Hematopoietic multipotent progenitor cell treated with erythropoietin and hydrocortisone succinate and interleukin-3 and kit ligand, for 4 days (in vitro differentiated cells): ENCODE data around the gene SPTLC2.
"Not testable (repeated sequence)": the region's sequence is repeated elsewhere in the genome, so short reads cannot be mapped to it uniquely, and the experiment has no call there.

ENCODE experiments used
- DNase-seq: peaks from one replicate; pipeline ENCODE4 v3.0.0-alpha.2; 2015

Gene SPTLC2, protein sequence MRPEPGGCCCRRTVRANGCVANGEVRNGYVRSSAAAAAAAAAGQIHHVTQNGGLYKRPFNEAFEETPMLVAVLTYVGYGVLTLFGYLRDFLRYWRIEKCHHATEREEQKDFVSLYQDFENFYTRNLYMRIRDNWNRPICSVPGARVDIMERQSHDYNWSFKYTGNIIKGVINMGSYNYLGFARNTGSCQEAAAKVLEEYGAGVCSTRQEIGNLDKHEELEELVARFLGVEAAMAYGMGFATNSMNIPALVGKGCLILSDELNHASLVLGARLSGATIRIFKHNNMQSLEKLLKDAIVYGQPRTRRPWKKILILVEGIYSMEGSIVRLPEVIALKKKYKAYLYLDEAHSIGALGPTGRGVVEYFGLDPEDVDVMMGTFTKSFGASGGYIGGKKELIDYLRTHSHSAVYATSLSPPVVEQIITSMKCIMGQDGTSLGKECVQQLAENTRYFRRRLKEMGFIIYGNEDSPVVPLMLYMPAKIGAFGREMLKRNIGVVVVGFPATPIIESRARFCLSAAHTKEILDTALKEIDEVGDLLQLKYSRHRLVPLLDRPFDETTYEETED

DNA sequence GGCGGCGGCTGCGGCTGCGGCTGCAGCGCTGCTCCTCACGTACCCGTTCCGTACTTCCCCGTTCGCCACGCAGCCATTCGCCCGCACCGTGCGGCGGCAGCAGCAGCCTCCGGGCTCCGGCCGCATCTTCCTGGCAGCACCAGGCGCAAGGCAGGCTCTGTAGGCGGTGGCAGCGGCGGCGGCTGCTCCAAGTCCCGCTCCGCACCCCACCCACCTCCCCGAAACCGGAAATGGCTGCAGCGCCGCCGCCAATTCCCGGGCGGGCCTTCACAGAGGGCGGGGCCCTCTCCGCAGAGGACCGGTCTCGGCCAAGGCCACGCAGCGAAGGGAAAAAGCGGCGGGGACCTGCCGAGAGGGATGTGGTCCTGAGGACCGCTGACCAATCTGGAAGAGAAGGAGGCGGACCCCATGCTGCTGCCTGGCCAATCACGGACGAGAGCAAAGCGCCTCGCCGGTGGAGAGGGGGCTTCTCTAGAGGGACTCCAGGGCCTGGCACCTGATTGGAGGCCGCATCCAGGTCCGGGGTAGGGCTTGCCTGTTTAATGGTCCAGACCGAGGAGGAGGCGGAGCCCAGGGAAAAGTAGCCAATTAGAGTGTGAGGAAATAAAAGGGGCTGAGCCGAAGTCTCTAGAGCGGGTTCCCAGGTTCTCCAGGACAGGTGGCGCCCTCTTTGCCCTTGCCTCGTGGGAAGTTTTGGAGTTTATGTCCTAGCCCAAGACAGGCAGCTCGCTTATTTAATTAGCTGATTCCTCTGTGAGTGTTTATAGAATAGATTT, at the start of gene SPTLC2:
SPTLC2 (minus strand) TSS at position 184 of the 776 bp plus-strand sequence; CDS start at position 126, 58 bp downstream.
- DNase-seq, result peak; percentile 100

DNA sequence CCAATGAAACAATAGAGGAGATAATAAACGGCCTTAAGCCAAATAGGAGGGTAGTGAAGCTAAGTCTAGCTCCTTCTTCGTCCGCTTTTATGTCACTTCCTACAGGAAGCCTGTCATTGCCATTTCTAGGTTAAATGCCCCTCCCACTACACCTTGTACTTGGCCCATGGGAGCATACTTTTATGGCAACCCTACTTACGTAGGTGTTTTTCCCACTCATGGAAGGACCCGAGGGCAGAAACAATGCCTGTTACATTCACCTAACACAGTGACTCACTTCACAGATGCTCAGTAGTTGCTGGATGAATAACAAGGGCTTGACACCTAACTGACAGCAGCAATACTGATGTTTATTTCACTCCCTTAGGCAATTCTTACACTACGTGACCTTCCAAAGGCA, 46.9 kb upstream of the SPTLC2 start:
- DNase-seq, result no peak

DNA sequence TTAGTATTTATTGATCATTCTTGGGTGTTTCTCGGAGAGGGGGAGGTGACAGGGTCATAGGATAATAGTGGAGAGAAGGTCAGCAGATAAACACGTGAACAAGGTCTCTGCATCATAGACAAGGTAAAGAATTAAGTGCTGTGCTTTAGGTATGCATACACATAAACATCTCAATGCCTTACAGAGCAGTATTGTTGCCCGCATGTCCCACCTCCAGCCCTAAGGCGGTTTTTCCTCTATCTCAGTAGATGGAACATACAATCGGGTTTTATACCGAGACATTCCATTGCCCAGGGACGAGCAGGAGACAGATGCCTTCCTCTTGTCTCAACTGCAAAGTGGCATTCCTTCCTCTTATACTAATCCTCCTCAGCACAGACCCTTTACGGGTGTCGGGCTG, 45.1 kb upstream of the SPTLC2 start:
- DNase-seq, result not testable (repeated sequence)

DNA sequence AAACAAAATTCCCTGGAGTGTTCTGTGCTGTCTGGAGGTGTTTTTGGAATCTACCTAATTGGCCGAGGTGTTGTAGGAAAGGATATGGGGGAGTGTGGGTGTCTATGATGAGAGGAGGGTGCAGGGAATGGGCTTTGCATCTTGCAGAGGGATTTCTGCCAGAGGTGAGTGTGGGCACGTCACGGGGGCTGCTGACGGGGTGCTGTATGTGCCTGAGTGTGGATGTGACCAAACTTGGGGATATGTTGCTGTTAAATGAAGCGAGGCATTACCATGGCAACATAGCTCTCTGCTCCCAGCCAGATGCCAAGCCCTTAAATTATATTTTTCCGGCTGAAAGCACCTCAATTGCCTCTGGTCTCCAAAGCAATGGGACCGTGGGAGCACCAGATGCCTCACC, 44.3 kb upstream of the SPTLC2 start:
- DNase-seq, result no peak

DNA sequence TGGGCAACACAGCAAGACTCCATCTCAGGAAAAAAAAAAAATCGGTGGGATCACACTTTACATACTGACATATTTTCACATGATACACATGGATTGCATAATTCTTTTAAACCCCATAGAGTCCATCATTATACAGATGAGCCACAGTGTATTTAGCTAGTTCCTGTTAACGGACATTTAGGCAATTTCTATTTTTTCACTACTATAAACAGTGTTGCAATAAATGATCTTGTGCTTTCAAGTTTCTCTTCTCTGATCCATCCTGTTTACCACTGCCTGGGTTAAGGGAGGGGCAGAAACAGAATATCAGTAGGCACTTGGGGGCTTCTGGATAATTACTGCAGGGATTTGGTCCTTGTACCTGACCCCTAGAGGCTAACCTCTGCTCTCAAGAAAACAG, 43.4 kb upstream of the SPTLC2 start:
- DNase-seq, result peak; percentile 56

DNA sequence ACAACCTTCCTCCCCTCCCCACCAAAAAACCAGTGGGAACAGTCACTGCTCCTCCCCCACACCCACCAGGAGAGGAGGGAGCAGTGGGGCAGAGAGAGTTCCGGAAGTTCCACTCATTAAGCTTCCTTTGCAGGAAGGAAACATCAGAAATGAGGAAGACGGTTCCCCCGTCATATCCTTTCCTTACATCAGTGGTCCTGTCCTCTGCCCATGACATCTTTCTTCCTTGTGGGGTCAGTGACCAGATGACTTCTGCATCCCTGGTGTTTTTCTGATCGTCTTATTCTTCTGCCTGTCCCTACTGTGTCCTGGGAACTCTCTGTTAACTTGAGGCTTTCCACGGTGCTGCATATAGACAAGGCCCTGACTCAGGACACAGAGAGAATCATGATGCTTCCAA, 40.8 kb upstream of the SPTLC2 start:
- DNase-seq, result no peak

DNA sequence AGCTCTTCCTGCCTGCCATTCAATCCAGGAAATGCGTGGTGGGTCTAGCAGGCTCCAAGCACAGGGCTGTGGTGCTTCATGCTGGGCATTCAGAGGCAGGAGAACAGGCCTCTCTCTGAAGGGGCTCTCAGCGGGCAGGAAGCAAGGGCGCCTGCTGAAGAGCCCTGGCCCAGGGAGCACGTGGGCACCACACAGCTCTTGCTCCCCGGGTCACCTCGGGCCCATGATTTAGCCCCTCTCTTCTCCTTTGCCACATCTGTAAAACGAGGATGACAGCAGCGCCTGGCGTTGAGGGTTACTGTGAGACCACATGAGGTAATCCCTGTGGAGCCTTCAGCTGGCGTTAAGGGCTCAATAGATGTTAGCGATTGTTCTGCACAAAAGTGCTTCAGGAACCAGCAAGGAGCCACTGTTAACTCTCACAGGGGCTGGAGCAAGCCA, 37.6 kb upstream of the SPTLC2 start:
- DNase-seq, result no peak

DNA sequence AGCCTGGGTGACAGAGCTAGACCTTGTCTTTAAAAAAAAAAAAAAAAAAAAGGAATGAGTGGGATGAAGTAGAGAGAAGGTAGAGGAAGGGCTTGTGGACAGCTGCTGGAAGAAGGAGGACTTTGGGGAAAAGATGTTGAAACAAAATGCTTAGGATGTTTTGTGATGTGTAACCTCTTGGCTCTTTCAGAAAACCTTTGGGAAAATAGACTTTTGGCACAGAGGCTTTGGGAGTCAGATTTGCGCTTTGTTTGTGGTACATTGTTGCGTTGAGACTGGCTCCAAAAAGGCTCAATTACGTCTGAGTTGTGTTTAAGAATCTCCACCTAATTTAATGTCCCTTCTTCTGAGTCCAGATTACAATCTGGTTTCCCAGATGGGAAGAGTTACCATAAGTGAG, 32.9 kb upstream of the SPTLC2 start:
- no peak for DNase-seq

DNA sequence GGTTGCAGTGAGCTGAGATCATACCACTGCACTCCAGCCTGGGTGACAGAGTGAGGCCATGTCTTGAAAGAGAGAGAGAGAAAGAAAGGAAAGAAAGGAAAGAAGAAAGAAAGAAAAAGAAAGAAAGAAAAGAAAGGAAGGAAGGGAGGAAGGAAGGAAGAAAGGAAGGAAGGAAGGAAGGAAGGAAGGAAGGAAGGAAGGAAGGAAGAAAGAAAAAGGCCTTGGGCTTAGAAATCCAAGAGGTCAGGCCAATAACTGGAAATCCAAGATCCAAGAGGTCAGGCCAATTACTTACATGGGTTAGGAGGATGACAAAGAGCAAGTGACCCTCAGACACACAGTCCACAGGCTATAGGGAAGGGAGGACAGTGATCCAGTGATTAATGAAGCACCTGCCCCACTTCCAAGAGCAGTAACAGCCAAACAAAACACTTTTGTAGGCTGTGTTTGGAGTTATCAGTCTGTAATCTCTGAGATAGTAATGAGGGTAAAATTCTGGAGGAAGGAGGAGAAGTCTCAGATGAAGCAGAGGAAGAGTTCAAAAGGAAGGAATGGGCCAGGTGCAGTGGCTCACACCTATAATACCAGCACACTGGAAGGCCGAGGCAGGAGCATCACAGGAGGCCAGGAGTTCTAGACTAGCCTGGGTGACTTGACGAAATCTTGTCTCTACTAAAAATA, 32.2 kb upstream of the SPTLC2 start:
- no peak for DNase-seq

DNA sequence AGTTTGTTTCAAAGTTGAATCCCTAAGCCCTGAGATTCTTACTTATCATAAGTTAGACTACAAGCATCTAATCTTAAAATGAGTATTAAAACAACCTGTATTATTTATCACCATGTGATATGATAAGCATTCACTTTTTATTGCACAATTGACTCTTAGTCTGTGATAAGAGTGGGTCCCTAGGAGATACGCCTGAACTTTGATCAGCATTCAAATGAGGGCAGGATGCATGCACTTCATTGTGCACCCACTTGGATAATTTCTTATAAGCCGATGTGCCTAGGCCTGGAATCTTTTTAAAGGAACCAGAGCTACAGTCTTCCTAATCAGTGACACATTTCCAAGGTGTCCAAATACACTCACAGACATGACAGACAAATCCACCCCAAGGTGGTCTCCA, 31.4 kb upstream of the SPTLC2 start:
- no peak for DNase-seq

DNA sequence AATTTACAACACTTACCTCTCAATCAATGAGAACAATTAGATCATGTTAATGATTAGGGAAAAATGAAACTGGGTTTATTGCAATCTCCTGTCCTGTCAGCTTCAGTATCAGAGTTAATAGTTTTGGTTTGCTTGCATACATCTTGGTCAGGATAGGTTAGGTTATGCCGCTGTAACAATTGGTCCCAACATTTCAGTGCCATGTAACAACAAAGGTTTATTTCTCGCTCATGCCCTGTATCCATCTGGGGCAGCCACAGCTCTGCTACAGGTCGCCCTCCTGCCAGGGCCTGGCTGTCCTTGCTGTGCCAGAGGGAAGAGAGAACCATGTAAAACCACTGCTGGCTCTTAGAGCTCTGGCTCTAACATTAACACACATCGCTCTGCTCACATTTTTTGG, 30.5 kb upstream of the SPTLC2 start:
- no peak for DNase-seq

DNA sequence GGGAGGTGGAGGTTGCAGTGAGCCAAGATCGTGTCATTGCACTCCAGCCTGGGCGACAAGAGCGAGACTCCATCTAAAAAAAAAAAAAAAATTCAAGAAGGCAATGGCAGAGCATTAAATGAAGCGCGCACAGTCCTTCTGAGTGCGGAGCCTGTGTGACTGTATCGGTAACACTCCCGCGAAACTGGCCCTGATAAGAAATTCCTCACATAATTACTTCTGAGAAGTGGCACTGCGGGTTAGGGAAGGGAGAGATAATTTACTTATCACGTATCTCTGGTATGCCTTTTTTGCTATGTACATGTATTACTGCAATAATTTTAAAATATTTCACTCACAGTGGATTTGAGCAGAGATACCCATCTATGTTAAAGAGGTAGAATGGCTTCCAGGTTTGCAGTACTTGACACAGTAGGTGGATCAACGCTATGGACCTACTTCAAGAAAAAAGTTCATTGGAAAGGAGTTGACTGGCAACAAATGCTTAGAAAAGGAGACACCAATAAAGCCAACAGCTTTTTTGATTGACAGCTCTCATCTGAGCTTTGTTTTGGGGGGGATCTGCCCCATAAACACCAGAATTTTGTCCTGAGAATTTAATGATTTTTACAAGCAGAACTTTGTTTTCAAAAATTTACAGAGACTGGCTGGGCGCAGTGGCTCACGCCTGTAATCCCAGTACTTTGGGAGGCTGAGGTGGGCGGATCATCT, 29.2 kb upstream of the SPTLC2 start:
- peak; percentile 79 for DNase-seq

DNA sequence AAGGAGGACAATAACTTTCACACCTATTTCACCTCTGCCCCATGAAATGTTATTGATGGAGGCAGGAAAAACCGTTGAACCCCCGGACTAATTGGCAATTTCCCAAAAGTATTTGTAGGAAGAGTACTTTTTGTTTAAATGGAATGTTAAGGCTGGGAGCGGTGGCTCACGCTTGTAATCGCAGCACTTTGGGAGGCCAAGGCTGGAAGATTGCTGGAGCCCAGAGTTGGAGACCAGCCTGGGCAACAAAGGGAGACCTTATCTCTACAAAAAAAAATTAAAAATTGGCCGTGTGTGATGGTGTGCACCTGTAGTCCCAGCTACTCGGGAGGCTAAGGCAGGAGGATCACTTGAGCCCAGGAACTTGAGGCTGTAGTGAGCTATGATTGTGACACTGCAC, 26.0 kb upstream of the SPTLC2 start:
- DNase-seq, result no peak

DNA sequence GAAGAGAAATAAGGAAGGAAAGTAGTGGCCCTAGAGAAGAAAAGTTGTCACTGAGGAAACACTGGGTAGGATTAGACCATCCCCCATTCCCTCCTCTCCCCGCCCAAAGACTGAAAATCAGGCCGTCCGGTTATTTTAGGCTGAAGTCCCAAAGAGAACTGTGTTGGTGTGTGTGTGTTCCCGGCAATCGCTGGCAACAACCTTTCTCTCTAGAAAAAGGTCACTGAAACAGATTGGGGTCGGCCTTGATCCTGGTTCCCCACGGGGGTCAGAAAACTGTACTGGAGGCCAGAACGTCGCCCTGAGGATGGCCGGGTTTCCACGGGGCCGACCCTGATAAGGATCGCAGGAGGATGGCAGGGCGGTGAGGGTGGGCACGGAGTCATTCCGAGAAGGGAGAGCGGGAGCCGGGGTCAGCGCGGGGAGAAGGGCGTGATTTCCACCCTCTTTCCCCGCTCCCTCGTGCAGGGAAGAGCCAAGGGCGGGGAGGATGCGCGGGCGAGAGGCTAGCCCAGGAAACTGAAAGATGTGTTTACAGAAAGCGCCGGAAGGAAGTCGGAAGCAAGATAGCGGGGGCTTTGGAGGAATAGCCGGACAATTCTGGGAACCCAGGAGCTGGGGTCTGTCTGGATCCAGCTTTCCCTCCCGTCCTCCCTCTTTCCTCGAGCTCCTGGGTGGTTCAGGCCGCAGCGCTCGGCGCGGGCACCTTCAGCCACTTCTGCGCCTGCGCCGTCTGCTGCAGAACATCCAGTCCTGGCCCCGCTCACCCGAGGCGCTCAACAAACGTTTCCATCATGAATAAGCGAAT, 25.3 kb upstream of the SPTLC2 start:
- DNase-seq, result peak; percentile 82

DNA sequence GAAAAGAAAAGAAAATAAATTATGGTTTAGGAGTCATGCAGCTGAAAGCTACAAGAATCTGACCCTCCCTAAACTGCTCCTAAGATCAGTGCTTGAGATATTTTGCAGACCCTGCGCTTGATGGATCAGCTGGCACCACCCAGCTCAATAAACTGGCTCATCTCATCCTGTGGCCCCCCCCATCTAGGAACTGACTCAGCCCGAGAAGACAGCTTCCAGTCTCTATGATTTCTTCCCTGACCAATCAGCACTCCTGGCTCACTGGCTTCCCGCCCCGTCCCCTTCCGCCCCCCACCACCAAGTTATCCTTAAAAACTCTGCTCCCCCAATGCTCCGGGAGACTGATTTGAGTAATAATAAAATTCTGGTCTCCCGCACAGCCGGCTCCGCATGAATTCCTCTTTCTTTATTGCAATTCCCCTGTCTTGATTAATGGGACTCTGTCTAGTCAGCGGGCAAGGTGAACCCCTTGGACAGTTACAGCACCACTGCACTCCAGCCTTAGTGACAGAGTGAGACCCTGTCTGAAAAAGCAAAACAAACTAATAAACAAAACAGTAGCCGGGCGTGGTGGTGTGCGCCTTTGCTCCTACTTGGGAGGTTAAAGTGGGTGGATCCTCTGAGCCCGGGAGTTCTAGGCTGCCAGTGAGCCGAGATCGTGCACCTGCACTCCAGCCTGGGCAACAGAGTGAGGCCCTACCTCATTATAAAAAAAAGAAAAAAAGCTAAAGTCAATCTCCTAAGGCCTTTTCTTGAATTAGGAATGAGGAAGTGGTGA, 24.5 kb upstream of the SPTLC2 start:
- peak; percentile 48 for DNase-seq

DNA sequence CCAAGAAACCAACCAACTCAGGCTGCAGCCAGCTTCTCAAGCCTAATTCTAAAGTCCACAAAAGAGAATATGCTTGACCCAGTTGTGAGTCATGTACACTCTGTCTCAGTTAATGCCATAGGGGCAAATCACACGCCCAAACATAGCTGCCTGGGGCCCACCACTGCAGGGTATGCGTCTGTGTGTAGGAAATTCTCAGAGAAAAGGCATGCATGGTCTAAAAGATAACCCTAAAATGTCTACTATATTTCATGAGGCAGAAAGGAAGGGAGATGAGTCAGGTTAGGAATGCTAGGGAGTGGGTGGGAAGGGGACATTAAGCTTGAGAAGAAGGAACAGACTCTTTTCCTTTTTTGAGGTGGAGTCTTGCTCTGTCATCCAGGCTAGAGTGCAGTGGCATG, 22.3 kb upstream of the SPTLC2 start:
- DNase-seq, result peak; percentile 39

DNA sequence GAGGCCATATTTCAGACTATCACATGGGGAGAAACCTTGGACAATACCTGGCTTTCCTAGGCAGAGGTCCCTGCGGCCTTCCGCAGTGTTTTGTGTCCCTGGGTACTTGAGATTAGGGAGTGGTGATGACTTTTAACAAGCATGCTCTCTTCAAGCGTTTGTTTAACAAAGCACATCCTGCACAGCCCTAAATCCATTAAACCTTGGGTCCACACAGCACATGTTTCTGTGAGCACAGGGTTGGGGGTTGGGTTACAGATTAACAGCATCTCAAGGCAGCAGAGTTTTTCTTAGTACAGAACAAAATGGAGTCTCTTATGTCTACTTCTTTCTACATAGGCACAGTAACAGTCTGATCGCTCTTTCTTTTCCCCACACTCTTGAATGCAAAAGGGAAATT, 19.4 kb upstream of the SPTLC2 start:
- not testable (repeated sequence) for DNase-seq

DNA sequence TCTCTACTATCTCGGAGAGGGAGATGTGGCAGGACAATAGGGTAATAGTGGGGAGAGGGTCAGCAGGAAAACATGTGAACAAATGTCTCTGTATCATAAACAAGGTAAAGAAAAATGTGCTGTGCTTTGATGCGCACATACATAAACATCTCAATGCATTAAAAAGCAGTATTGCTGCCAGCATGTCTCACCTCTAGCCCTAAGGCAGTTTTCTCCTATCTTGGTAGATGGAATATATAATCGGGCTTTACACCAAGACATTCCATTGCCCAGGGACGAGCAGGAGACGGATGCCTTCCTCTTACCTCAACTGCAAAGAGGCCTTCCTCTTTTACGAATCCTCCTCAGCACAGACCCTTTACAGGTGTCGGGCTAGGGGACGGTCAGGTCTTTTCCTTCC, 19.0 kb upstream of the SPTLC2 start:
- DNase-seq, result not testable (repeated sequence)

DNA sequence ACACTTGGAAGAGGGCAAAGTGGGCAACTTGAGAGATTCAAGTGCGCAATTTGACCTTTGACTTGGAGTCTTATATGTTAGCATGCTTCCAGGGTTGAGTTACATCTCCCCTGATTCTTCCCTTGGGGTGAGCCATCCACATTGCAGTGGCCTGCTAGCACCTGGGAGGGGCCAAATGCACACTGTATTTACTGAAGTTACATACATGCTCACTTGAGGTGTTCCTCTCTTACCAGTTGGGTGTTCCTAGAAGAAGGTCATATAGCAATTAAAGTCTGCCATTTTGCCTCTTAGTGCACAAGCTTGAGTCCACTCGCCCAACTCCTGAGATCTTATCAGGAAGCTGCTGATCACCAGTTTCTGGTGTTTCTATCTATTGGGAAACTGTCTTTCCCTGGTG, 13.7 kb upstream of the SPTLC2 start:
- no peak for DNase-seq

DNA sequence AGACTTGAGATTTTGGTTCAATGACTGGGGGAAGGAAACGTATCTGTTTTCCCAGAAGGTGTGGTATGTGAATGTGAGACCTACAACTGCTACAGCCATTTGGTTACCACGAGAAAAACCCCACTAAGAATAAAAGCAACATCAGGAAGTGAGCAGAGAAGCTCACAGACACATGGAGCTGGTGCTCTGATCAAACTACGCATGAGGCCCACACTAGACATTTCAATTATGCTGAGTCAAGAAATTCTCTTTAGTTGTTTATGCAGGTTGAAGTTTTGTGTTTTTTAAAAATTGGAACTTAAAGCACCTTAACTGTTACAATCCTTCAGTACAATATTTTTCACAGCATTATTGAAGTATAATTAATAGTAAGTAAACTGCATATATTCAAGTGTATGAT, 8.9 kb upstream of the SPTLC2 start:
- DNase-seq, result no peak

DNA sequence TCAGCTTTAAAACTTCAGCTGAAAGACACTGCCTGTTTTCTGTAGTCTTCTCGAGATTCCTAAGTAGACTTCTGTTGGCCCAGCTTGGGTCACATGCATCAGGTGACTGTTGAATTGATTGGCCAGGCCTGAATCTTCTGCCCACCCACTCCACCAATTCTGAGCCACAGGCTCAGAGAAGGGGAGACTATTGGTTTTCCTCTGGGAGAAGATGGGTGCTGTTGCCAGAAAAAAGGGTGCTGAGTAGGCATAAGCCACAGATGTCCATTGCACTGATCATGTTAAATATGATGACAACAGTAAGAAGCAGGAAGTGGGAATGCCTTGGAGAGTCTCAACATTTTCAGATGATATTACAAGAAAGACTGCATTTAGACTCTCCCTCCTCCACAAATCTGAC, 6.8 kb upstream of the SPTLC2 start:
- no peak for DNase-seq
